Neural progenitor cell (in vitro differentiated cells): ENCODE measurements around the gene PLEKHF1. TPM values are rescaled to one million over a fixed set of nuclear protein-coding genes. Genes with fewer than 3 reads are reported as not detected.
A peak's percentile ranks its signal among the peaks of the same experiment; 100 is the strongest.

Experiments
- DNase-seq: peaks from one replicate; pipeline ENCODE4 v3.0.0-alpha.2; 2016; ENCODE audit warnings: low spot score
- H2AFZ ChIP-seq: fragments of 200-600 bp; sonication (generic); replicated peaks from 2 replicates; pipeline ENCODE4 v1.6.1; 2016; ENCODE audit warnings: antibody characterized with exemption
- H3F3A ChIP-seq: fragments of 200-600 bp; sonication (generic); 2 replicates; pipeline ENCODE4 v1.6.1; 2016; ENCODE audit warnings: antibody characterized with exemption, low read depth
- H3K27ac ChIP-seq: fragments of 200-600 bp; sonication (generic); 2 replicates; pipeline ENCODE4 v1.5.1; 2016; ENCODE audit warnings: mild to moderate bottlenecking
- H3K27me3 ChIP-seq: fragments of 200-600 bp; sonication (generic); 2 replicates; pipeline ENCODE4 v1.6.1; 2016; ENCODE audit warnings: mild to moderate bottlenecking, moderate library complexity
- H3K36me3 ChIP-seq: fragments of 200-600 bp; sonication (generic); 2 replicates; pipeline ENCODE4 v1.5.1; 2016
- H3K4me1 ChIP-seq: fragments of 200-600 bp; sonication (generic); 2 replicates; pipeline ENCODE4 v1.6.1; 2016; ENCODE audit warnings: mixed run types
- H3K4me2 ChIP-seq: fragments of 200-600 bp; sonication (generic); 2 replicates; pipeline ENCODE4 v1.6.1; 2016
- H3K4me3 ChIP-seq: fragments of 200-600 bp; sonication (generic); 2 replicates; pipeline ENCODE4 v1.5.1; 2016
- H3K79me2 ChIP-seq: fragments of 200-600 bp; sonication (generic); 2 replicates; pipeline ENCODE4 v1.6.1; 2016; ENCODE audit warnings: low read depth
- H3K9ac ChIP-seq: fragments of 200-600 bp; sonication (generic); 2 replicates; pipeline ENCODE4 v1.6.1; 2016
- H3K9me3 ChIP-seq: fragments of 200-600 bp; sonication (generic); 2 replicates; pipeline ENCODE4 v1.5.1; 2016; ENCODE audit warnings: low read depth
- H4K20me1 ChIP-seq: fragments of 200-600 bp; sonication (generic); 2 replicates; pipeline ENCODE4 v1.6.1; 2016; ENCODE audit warnings: low read depth
- H3K27ac Mint-ChIP-seq: 3 replicates; pipeline ENCODE4 v1.8.0; 2021; ENCODE audit warnings: mixed read lengths
- H3K27me3 Mint-ChIP-seq: 2 replicates; pipeline ENCODE4 v1.8.0; 2022; ENCODE audit warnings: low read depth, mild to moderate bottlenecking, inconsistent platforms, moderate library complexity, mixed read lengths; ENCODE audit not compliant: insufficient read depth
- H3K36me3 Mint-ChIP-seq: 3 replicates; pipeline ENCODE4 v1.8.0; 2021; ENCODE audit warnings: mixed read lengths
- H3K4me1 Mint-ChIP-seq: 3 replicates; pipeline ENCODE4 v1.8.0; 2021; ENCODE audit warnings: mixed read lengths
- H3K4me3 Mint-ChIP-seq: 3 replicates; pipeline ENCODE4 v1.8.0; 2021; ENCODE audit warnings: mild to moderate bottlenecking, moderate library complexity, mixed read lengths
- H3K9me3 Mint-ChIP-seq: 3 replicates; pipeline ENCODE4 v1.8.0; 2020; ENCODE audit warnings: mixed read lengths
- EZH2 ChIP-seq: fragments of 200-600 bp; sonication (generic); IDR thresholded peaks from 2 replicates; pipeline ENCODE4 v1.6.1; 2017; ENCODE audit warnings: antibody characterized with exemption, mild to moderate bottlenecking, moderate library complexity
- EZH2phosphoT487 ChIP-seq: fragments of 200-600 bp; sonication (generic); IDR thresholded peaks from 2 replicates; pipeline ENCODE4 v1.6.1; 2017; ENCODE audit warnings: antibody characterized with exemption
- total RNA-seq: library from RNA; depleted of rRNA; stranded (reverse); fragments of >200 nt; gene quantifications from 2 replicates; pipeline ENCODE4 v1.2.3, GENCODE V29; 2015; ENCODE audit warnings: low replicate concordance
- TF ChIP-seq, protein P1 (sequence below): fragments of 200-600 bp; sonication (generic); IDR thresholded peaks from 2 replicates; pipeline ENCODE4 v1.5.1; 2017; ENCODE audit warnings: antibody characterized with exemption, mild to moderate bottlenecking

Gene PLEKHF1, protein sequence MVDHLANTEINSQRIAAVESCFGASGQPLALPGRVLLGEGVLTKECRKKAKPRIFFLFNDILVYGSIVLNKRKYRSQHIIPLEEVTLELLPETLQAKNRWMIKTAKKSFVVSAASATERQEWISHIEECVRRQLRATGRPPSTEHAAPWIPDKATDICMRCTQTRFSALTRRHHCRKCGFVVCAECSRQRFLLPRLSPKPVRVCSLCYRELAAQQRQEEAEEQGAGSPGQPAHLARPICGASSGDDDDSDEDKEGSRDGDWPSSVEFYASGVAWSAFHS
- 1.2 and 1.4 TPM in 2 replicates for total RNA-seq

DNA sequence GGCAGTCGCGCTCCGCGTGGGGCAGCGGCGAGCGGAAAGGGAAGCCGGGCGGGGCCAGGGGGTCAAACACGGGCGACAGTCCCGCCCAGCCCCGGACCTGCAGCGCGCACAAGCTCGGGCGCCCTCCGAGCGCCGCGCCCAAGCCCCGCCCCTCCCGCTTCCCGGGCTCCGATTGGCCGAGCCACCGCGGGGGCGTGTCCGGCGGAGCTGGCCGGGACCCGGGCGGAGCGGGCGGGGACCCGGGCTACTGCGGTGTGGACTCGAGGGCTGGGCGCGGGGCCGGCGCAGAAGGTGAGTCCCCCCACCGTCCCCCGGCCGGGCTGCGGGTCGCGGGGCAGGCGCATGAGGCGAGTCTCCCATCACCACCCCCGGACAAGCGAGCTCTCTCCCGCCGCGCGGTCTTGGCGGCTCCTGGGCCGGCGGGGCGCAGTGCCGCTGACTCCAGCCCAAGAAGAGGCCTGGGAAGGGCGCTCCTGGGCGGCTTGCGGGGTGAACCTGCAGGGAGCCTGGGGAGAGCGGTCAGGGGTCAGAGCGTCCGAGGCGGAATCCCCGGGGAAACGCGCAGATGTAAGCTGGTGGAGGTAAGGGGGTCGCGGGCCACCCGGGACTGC, at the start of gene PLEKHF1:
Gene PLEKHF1, plus strand, starts transcription at position 247 of the 611 bp plus-strand sequence. CDS start 8,379 bp downstream, outside the sequence.
- H3K36me3 Mint-ChIP-seq, result peaks cover 2% of the 10 kb centered on the region
- H3K27ac ChIP-seq, result no peak within 1 kb of the TSS
- peaks cover 11% of the 10 kb centered on the region for H4K20me1 ChIP-seq
- H3K4me2 ChIP-seq, result peak within 1 kb of the TSS; percentile 89
- peak within 1 kb of the TSS; percentile 67 for H3K4me3 ChIP-seq
- peak within 1 kb of the TSS; percentile 80 for H2AFZ ChIP-seq
- H3K4me3 Mint-ChIP-seq, result peak within 1 kb of the TSS; percentile 81
- H3K79me2 ChIP-seq, result no peaks in the 10 kb centered on the region
- peaks cover 22% of the 10 kb centered on the region for H3F3A ChIP-seq
- H3K4me1 Mint-ChIP-seq, result peaks cover 41% of the 10 kb centered on the region
- H3K36me3 ChIP-seq, result no peaks in the 10 kb centered on the region
- H3K27ac Mint-ChIP-seq, result no peak within 1 kb of the TSS
- DNase-seq, result peak; percentile 93
- H3K4me1 ChIP-seq, result peaks cover 13% of the 10 kb centered on the region
- TF ChIP-seq EZH2 (peak; percentile 64), EZH2phosphoT487 (no peak)
- TF ChIP-seq, protein P1, sequence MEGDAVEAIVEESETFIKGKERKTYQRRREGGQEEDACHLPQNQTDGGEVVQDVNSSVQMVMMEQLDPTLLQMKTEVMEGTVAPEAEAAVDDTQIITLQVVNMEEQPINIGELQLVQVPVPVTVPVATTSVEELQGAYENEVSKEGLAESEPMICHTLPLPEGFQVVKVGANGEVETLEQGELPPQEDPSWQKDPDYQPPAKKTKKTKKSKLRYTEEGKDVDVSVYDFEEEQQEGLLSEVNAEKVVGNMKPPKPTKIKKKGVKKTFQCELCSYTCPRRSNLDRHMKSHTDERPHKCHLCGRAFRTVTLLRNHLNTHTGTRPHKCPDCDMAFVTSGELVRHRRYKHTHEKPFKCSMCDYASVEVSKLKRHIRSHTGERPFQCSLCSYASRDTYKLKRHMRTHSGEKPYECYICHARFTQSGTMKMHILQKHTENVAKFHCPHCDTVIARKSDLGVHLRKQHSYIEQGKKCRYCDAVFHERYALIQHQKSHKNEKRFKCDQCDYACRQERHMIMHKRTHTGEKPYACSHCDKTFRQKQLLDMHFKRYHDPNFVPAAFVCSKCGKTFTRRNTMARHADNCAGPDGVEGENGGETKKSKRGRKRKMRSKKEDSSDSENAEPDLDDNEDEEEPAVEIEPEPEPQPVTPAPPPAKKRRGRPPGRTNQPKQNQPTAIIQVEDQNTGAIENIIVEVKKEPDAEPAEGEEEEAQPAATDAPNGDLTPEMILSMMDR, result no peak
- H3K9ac ChIP-seq, result no peak within 1 kb of the TSS
- peaks cover 64% of the 10 kb centered on the region for H3K27me3 ChIP-seq
- no peaks in the 10 kb centered on the region for H3K9me3 Mint-ChIP-seq
- peaks cover 21% of the 10 kb centered on the region for H3K27me3 Mint-ChIP-seq
- no peaks in the 10 kb centered on the region for H3K9me3 ChIP-seq

DNA sequence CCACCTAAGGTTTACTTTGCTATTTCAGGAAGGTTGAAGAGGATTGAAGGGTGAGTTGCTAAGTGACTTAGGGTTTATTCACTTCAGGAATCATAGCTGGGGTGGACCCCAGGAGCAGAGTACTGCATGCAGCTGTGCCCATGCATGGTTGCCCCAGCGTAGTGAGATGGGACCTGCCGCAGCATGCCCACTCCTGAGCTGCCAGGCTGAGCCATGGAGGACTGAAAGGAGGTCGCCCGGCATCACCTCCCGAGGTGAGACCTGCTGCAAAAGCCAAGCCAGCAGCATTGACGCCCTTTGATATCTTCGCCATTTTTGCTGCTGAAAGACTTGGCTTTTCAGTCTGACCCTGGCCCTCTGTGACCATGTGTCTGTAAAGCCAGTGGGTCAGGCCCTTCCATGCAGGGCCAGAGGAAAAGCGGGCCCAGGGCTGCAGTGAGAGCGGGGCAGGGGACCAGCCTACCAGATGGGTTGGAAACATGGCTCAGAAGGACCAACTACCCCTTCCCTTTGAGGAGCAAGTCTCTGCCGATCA, 49.3 kb upstream of the PLEKHF1 start:
- no peak for DNase-seq
- Histone ChIP-seq H3K4me1 (no peaks in the 10 kb centered on the region), H3K27ac (no peak overlapping the region), H3K4me3 (no peak overlapping the region), H3K27me3 (no peaks in the 10 kb centered on the region), H3K36me3 (no peaks in the 10 kb centered on the region), H3K9ac (no peak overlapping the region), H2AFZ (no peak overlapping the region), H4K20me1 (no peaks in the 10 kb centered on the region), H3F3A (no peaks in the 10 kb centered on the region), H3K9me3 (no peaks in the 10 kb centered on the region), H3K79me2 (no peaks in the 10 kb centered on the region), H3K4me2 (no peak overlapping the region)
- TF ChIP-seq EZH2phosphoT487, result no peak
- TF ChIP-seq EZH2, result no peak
- TF ChIP-seq, protein P1, result no peak
- no peak overlapping the region for H3K27ac Mint-ChIP-seq
- no peak overlapping the region for H3K4me3 Mint-ChIP-seq
- H3K9me3 Mint-ChIP-seq, result no peaks in the 10 kb centered on the region
- peaks cover 4% of the 10 kb centered on the region for H3K27me3 Mint-ChIP-seq
- peaks cover under 1% of the 10 kb centered on the region for H3K4me1 Mint-ChIP-seq
- peaks cover 16% of the 10 kb centered on the region for H3K36me3 Mint-ChIP-seq

DNA sequence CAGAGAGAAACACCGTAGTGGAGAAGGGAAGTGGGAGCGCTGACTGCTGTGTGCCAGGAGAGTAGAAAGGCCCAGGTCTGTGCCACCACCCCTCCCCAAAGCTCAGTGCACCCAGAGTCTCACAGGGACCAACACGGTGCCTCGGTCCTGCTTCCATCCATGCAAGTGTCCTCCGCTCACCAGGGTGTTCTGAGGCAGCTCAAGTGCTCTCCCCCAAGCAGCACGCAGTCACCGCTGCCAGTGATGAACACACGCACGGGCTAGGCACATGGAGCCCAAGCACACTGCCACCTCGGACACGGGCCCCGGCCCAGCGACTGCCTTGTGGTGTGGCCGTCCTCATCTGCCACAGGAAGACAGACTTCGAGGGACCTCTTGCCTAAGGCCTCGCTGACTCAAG, 48.7 kb upstream of the PLEKHF1 start:
- Histone ChIP-seq H3K4me2 (no peak overlapping the region), H4K20me1 (no peaks in the 10 kb centered on the region), H3K79me2 (no peaks in the 10 kb centered on the region), H3K9me3 (no peaks in the 10 kb centered on the region), H2AFZ (no peak overlapping the region), H3K9ac (no peak overlapping the region), H3K4me1 (no peaks in the 10 kb centered on the region), H3K27me3 (no peaks in the 10 kb centered on the region), H3K4me3 (no peak overlapping the region), H3K36me3 (no peaks in the 10 kb centered on the region), H3F3A (no peaks in the 10 kb centered on the region), H3K27ac (no peak overlapping the region)
- Mint-ChIP-seq H3K4me3 (no peak overlapping the region), H3K9me3 (no peaks in the 10 kb centered on the region), H3K27me3 (peaks cover 9% of the 10 kb centered on the region), H3K36me3 (peaks cover 16% of the 10 kb centered on the region), H3K4me1 (peaks cover 5% of the 10 kb centered on the region), H3K27ac (no peak overlapping the region)
- TF ChIP-seq EZH2phosphoT487 (no peak), EZH2 (no peak)
- TF ChIP-seq, protein P1, result no peak
- no peak for DNase-seq
